HUES6 (cell line): Measurements from ENCODE around the gene RPL14.

Source experiments
- H3K27ac ChIP-seq: 2 replicates; pipeline ENCODE4 v1.7.0; 2013; ENCODE audit warnings: low read depth, mild to moderate bottlenecking, low read length, inconsistent platforms
- H3K27me3 ChIP-seq: 2 replicates; pipeline ENCODE4 v1.6.1; 2013; ENCODE audit warnings: low read length; ENCODE audit not compliant: control insufficient read depth, insufficient read depth
- H3K36me3 ChIP-seq: 2 replicates; pipeline ENCODE4 v1.6.1; 2013; ENCODE audit warnings: low read length; ENCODE audit not compliant: control insufficient read depth, insufficient read depth
- H3K4me1 ChIP-seq: 2 replicates; pipeline ENCODE4 v1.6.1; 2013; ENCODE audit warnings: low read length; ENCODE audit not compliant: control insufficient read depth, insufficient read depth
- H3K4me3 ChIP-seq: 2 replicates; pipeline ENCODE4 v1.5.1; 2013; ENCODE audit warnings: low read depth, low read length
- H3K9ac ChIP-seq: one replicate; pipeline ENCODE4 v1.6.1; 2013; ENCODE audit warnings: mild to moderate bottlenecking, low read length
- H3K9me3 ChIP-seq: 2 replicates; pipeline ENCODE4 v1.6.1; 2013; ENCODE audit warnings: low read depth, low read length; ENCODE audit not compliant: control insufficient read depth, insufficient read depth

Gene RPL14

GRCh38 chr3:40463579-40463978, 6.4 kb downstream of the RPL14 start:
- Histone ChIP-seq H3K9ac (no peak overlapping the region), H3K9me3 (no peaks in the 10 kb centered on the region), H3K27ac (no peak overlapping the region), H3K27me3 (no peaks in the 10 kb centered on the region), H3K4me3 (no peak overlapping the region), H3K4me1 (no peaks in the 10 kb centered on the region), H3K36me3 (peaks cover 72% of the 10 kb centered on the region)

- Histone ChIP-seq H3K4me1 (no peaks in the 10 kb centered on the region), H3K27me3 (no peaks in the 10 kb centered on the region), H3K9me3 (no peaks in the 10 kb centered on the region), H3K4me3 (no peak overlapping the region), H3K9ac (no peak overlapping the region), H3K27ac (no peak overlapping the region), H3K36me3 (peaks cover 64% of the 10 kb centered on the region)
Measured at GRCh38 chr3:40464339-40465110, 7.4 kb downstream of the RPL14 start.

GRCh38 chr3:40465111-40465407, 7.9 kb downstream of the RPL14 start:
- no peaks in the 10 kb centered on the region for H3K9me3 ChIP-seq
- H3K36me3 ChIP-seq = peaks cover 59% of the 10 kb centered on the region
- no peaks in the 10 kb centered on the region for H3K4me1 ChIP-seq
- no peak overlapping the region for H3K9ac ChIP-seq
- no peaks in the 10 kb centered on the region for H3K27me3 ChIP-seq
- no peak overlapping the region for H3K4me3 ChIP-seq
- H3K27ac ChIP-seq = no peak overlapping the region

- H3K9me3 ChIP-seq = no peaks in the 10 kb centered on the region
- H3K4me1 ChIP-seq = no peaks in the 10 kb centered on the region
- H3K27me3 ChIP-seq = no peaks in the 10 kb centered on the region
- H3K27ac ChIP-seq = no peak overlapping the region
- peaks cover 55% of the 10 kb centered on the region for H3K36me3 ChIP-seq
- H3K9ac ChIP-seq = no peak overlapping the region
- H3K4me3 ChIP-seq = no peak overlapping the region
Measured at GRCh38 chr3:40465456-40465855, 8.3 kb downstream of the RPL14 start.

DNA sequence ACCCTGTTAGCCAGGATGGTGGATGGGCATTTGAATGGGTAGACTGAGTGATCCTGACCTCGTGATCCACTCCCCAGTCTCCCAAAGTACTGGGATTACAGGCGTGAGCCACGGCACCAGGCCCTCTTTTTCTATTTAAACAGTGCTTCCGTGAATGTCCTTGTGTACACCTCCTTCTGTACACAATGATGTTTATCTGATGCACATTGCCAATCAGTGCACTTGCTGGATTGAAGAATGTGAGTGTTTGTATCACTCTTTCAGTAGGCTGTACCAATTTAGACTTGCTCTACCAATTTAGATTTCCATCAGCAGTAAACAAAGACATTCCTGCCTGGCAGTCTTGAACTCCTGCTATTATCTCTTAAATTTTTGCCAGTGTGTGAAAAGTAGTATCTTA, 10.9 kb downstream of the RPL14 start:
- H3K4me3 ChIP-seq = no peak overlapping the region
- H3K9ac ChIP-seq = no peak overlapping the region
- H3K27ac ChIP-seq = no peak overlapping the region
- H3K27me3 ChIP-seq = no peaks in the 10 kb centered on the region
- no peaks in the 10 kb centered on the region for H3K9me3 ChIP-seq
- H3K4me1 ChIP-seq = no peaks in the 10 kb centered on the region
- peaks cover 30% of the 10 kb centered on the region for H3K36me3 ChIP-seq

DNA sequence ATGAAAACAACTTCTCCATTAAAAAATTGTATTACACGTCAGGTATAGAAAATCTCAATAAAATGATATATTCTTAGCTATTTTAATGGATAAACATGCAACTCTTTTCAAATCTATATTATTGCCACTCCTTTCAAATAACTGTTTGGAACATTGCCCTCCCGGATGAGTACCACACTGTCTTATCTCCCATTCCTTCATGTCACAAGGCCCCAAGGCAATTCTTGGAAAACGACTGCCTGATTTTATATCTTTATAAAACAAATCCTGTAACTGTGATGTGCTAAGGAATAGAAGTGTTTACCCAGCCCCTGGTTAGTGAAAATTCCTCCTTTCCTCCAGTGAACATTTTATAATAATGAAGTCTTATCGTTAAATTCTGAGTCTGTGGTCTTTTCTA, 13.6 kb downstream of the RPL14 start:
- H3K36me3 ChIP-seq = peaks cover 8% of the 10 kb centered on the region; the same call in 1 of the 2 replicates
- H3K4me1 ChIP-seq = no peaks in the 10 kb centered on the region
- no peak overlapping the region for H3K9ac ChIP-seq
- H3K27me3 ChIP-seq = no peaks in the 10 kb centered on the region
- H3K27ac ChIP-seq = no peak overlapping the region
- H3K9me3 ChIP-seq = no peaks in the 10 kb centered on the region
- no peak overlapping the region for H3K4me3 ChIP-seq

DNA sequence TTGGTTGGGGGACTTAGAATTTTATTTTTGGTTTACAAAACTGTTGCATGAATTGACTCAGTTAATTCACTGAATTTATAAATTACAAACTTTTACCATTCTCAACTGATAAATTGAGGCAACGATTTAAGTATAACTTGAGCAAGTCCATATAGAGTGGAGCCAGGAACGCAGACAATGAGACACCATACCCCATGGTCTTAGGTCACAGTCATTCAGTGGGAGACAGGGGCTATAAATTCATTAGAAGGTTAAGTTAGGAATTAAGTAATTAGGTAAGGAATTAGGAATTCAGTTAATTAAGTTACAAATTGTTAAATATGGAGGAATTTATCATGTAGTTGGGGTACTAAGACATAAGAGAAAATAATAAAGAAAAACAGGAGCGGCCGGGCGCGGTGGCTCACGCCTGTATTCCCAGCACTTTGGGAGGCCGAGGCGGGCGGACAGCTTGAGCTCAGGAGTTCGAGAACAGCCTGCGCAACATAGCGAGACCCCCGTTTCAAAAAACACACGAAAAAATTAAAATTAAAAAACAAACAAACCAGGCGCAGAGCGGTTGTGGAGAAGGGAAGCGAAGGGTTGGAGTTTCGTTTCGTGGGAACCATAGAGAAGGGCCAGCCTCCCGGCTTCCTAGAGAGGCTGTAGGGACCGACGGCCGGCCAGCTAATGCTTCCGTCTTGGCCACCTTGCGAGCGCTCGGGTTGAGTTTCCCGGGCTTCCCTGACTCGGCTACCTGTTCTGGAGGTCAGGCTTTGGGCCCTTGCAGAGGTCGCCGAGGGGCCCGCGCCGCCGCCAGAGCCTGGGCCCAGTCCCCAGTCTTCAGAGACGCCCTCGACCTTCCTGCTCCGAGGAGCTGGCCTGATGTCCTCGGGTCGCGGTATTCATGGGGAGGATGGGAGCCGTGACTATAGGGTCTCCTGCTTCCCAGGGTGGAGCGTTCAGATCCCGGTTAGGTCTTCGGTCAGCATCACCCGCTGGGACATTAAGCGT, 19.6 kb downstream of the RPL14 start, which contains the start of gene ZNF619:
Gene ZNF619 (plus strand): TSS at position 645 of the 993 bp plus-strand sequence. CDS start 858 bp downstream, outside the sequence.
- peaks cover 3% of the 10 kb centered on the region; the same call in 1 of the 2 replicates for H3K36me3 ChIP-seq
- H3K4me3 ChIP-seq = peak within 1 kb of the TSS; percentile 78
- H3K27ac ChIP-seq = no peak within 1 kb of the TSS; the same call in 1 of the 2 replicates
- H3K4me1 ChIP-seq = peaks cover 6% of the 10 kb centered on the region
- peak within 1 kb of the TSS; percentile 69 for H3K9ac ChIP-seq
- H3K27me3 ChIP-seq = no peaks in the 10 kb centered on the region
- H3K9me3 ChIP-seq = no peaks in the 10 kb centered on the region

DNA sequence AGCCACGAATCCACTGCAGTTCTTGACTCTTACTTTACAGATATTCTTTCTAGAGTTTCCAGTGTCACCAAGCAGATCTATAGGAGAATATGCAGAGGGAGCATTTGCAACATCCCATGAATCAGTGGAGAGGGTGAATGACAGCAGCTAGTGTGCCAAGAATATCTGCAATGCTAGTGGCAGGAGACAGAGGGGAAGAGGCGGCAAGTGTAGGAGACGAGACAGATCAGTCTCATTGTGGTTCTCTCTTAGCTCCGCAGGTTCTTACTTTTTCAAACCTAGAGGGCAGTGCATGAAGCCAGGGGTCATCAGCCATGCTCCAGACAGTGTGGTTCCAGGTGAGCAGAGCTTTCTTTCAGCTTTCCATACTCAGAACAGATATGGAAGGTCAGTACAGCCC, 20.5 kb downstream of the RPL14 start:
- no peaks in the 10 kb centered on the region for H3K9me3 ChIP-seq
- peaks cover 3% of the 10 kb centered on the region; the same call in 1 of the 2 replicates for H3K36me3 ChIP-seq
- H3K9ac ChIP-seq = no peak overlapping the region
- H3K27me3 ChIP-seq = no peaks in the 10 kb centered on the region
- peaks cover 6% of the 10 kb centered on the region for H3K4me1 ChIP-seq
- peak overlapping the region; percentile 78 for H3K4me3 ChIP-seq
- H3K27ac ChIP-seq = no peak overlapping the region

GRCh38 chr3:40487172-40487571, 30.0 kb downstream of the RPL14 start:
- Histone ChIP-seq H3K36me3 (peaks cover 15% of the 10 kb centered on the region), H3K27ac (no peak overlapping the region), H3K9me3 (peaks cover 20% of the 10 kb centered on the region), H3K9ac (no peak overlapping the region), H3K4me1 (no peaks in the 10 kb centered on the region), H3K27me3 (no peaks in the 10 kb centered on the region), H3K4me3 (no peak overlapping the region)

DNA sequence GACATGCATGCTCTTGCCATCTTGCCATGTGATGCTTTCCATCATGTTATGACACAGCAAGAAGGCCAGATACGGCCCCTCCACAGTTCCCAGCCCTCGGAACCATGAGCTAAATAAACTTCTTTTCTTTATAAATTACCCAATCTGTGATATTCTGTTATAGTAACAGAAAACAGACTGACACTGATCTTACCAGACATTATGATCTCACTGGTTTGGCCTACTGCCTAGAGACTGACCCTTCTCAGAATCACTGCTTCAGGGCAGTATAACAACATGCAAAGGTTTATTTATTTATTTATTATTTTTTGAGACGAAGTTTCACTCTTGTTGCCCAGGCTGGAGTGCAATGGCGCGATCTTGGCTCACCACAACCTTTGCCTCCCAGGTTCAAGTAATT, 33.8 kb downstream of the RPL14 start:
- peaks cover 19% of the 10 kb centered on the region for H3K9me3 ChIP-seq

GRCh38 chr3:40494698-40495097, 37.6 kb downstream of the RPL14 start:
- no peak overlapping the region for H3K27ac ChIP-seq
- no peaks in the 10 kb centered on the region for H3K9me3 ChIP-seq
- no peaks in the 10 kb centered on the region for H3K27me3 ChIP-seq
- no peaks in the 10 kb centered on the region for H3K4me1 ChIP-seq
- H3K4me3 ChIP-seq = no peak overlapping the region
- H3K9ac ChIP-seq = no peak overlapping the region
- no peaks in the 10 kb centered on the region for H3K36me3 ChIP-seq

More for the DNA sequence above, 33.8 kb downstream of the RPL14 start:
- H3K4me1 ChIP-seq = no peaks in the 10 kb centered on the region
- H3K9ac ChIP-seq = no peak overlapping the region
- H3K27me3 ChIP-seq = no peaks in the 10 kb centered on the region
- no peak overlapping the region for H3K27ac ChIP-seq
- peaks cover 13% of the 10 kb centered on the region for H3K36me3 ChIP-seq
- no peak overlapping the region for H3K4me3 ChIP-seq
